SH-SY5Y (cell line): Measurements from ENCODE around the gene LHFPL3.

Experiments
- GATA2 ChIP-seq: IDR thresholded peaks from 2 replicates; pipeline ENCODE4 v1.6.1; 2011; ENCODE audit warnings: mild to moderate bottlenecking, low read depth, low read length
- GATA3 ChIP-seq: IDR thresholded peaks from 2 replicates; pipeline ENCODE4 v1.6.1; 2011; ENCODE audit warnings: low read depth, mild to moderate bottlenecking, low read length, moderate library complexity

DNA sequence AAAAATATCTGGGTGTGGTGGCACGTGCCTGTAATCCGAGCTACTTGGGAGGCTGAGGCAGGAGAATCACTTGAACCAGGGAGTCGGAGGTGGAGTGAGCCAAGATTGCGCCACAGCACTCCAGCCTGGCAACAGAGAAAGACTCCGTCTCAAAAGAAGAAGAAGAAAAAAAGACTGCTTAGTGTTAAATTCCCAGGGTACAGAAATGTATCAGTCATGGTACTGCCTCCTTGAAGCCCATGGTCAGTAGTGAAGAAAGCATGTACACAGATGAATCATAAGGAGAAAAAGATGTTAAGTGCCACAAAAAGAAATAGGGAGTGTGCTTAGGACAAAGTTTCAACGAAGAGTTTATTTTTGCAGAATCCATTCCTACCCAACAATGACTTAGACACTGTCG is 623.1 kb downstream of the LHFPL3 start:
- TF ChIP-seq GATA2 (no peak), GATA3 (no peak)
